Activated naive CD8-positive, alpha-beta T cell treated with anti-CD3 and anti-CD28 coated beads, Interleukin-2, amount 10 ng/mL, durations not matched to agents 7 days and 5 days (primary cell): ENCODE results near the gene CLCN1. TPM values are rescaled to one million over a fixed set of nuclear protein-coding genes. Genes with fewer than 3 reads are reported as not detected.

ENCODE experiments used
- ATAC-seq: fragments of 150-1000 bp; cut with Tn5 transposase; one replicate; pipeline ENCODE4 v1.10.0; 2021; ENCODE audit warnings: low read depth, moderate library complexity
- POLR2A ChIA-PET: fragments of 350-600 bp; sonication (Branson Sonifier 250); formaldehyde crosslinking; loops from one replicate; lab custom pipeline; 2021; ENCODE audit warnings: antibody characterized with exemption; lab: Charles Lee
- DNase-seq: peaks from one replicate; pipeline ENCODE4 v3.0.0; 2021
- H3K27ac Mint-ChIP-seq: one replicate; pipeline ENCODE4 v1.8.0; 2022; ENCODE audit warnings: mild to moderate bottlenecking, mixed read lengths
- H3K27me3 Mint-ChIP-seq: one replicate; pipeline ENCODE4 v1.8.0; 2022; ENCODE audit warnings: mild to moderate bottlenecking, moderate library complexity, mixed read lengths
- H3K36me3 Mint-ChIP-seq: one replicate; pipeline ENCODE4 v1.8.0; 2021; ENCODE audit warnings: mild to moderate bottlenecking, mixed read lengths
- H3K4me1 Mint-ChIP-seq: one replicate; pipeline ENCODE4 v1.8.0; 2021; ENCODE audit warnings: mixed read lengths
- H3K4me3 Mint-ChIP-seq: one replicate; pipeline ENCODE4 v1.8.0; 2022; ENCODE audit warnings: mild to moderate bottlenecking, moderate library complexity, mixed read lengths
- H3K9me3 Mint-ChIP-seq: one replicate; pipeline ENCODE4 v1.8.0; 2021; ENCODE audit warnings: mixed read lengths
- total RNA-seq, 2 experiments: library from RNA; stranded (reverse); gene quantifications; one replicate each; pipeline ENCODE4 v1.2.3, GENCODE V29; 2021

The CLCN1 gene
- total RNA-seq, 2 experiments from 2014 or later = 0.08 TPM; not detected in 1

DNA sequence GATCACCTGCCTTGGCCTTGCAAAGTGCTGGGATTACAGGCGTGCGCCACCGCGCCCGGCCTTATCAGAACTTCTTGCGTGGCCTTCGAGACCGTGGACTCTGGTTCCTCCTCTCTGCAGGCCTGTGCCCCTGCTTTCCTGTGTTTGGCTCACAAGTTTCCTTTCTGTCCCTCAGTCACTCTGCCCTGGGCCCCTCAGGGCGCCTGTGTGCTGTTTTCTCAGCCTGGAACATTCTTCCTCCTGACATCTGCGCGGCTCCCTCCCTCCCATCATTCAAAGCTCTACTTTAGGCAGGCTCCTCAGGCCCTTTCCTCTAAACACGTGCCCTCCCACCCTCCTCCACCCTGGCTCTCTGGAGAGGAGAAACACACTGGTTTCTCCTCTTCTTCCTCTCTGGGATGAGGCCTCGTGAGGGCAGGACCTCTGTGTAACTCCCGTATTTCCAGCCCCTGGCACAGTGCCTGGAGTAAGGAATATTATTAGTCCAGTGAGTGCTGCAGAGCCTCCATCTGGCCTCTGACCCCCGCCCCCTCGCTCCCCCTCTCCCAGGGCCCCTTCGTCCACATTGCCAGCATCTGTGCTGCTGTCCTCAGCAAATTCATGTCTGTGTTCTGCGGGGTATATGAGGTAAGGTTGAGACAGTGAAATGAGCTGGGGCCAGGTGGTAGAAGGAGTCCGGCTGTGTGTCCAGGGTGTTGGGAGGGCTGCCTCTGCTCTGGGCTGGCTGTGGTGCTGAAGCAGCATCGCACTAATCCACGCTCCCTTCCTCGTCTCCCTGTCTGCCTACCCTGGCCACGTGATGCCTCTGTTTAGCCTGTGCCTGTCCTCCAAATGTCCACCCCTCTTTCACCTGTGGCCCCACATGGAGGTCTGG lies 7.1 kb downstream of the CLCN1 start:
- POLR2A ChIA-PET = interaction anchor here (1.1 kb wide), 1 partner anchor 13 kb away, joined by 3 read pairs; no protein-coding TSS in a partner anchor
- Mint-ChIP-seq H3K27ac (no peak overlapping the region), H3K9me3 (no peaks in the 10 kb centered on the region), H3K27me3 (peaks cover 2% of the 10 kb centered on the region), H3K4me1 (peaks cover 9% of the 10 kb centered on the region), H3K36me3 (no peaks in the 10 kb centered on the region), H3K4me3 (no peak overlapping the region)
- DNase-seq (no peak), ATAC-seq (no peak)

DNA sequence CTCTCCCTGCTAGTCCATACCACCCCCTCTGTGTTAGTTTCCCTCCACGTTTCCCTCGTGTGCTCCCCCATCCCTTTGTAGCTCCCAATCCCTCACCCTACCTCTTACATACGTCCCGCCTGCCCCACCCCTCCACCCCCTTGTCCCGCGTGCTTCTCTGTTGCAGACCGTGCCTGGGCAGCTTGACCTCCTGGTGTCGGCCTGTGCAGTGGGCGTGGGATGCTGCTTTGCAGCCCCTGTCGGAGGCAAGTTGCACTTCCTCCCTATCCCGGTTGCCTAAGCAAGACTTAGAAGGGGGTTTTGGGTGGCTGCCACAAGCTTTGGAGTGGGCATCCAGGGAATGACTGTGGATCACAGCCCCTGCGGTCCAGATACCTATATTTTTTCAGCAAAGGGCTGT lies 7.7 kb downstream of the CLCN1 start:
- DNase-seq = no peak
- H3K4me3 Mint-ChIP-seq = no peak overlapping the region
- H3K9me3 Mint-ChIP-seq = no peaks in the 10 kb centered on the region
- no peak overlapping the region for H3K27ac Mint-ChIP-seq
- peaks cover 2% of the 10 kb centered on the region for H3K27me3 Mint-ChIP-seq
- ATAC-seq = no peak
- no peaks in the 10 kb centered on the region for H3K36me3 Mint-ChIP-seq
- POLR2A ChIA-PET = interaction anchor here (1.1 kb wide), 1 partner anchor 14 kb away, joined by 3 read pairs; no protein-coding TSS in a partner anchor
- H3K4me1 Mint-ChIP-seq = peaks cover 9% of the 10 kb centered on the region

DNA sequence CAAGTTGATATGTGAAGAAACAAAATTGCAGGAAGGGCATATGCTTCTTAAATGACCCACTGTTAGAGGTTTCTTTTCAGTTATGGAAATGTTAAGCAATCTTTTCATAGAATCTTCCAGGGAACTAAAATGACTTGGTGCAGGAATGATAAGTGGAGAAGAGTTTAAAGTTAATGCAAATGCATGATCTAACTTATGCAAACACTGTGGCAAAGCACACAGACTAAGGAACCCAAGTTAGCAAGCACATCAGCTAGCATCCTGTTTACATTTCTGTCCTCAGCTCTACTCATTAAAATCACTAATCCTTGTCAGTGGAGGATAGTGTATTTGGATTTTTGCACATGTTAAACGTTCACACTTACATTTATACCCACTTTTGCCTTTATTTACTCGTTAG lies 9.3 kb downstream of the CLCN1 start:
- no peak overlapping the region for H3K4me3 Mint-ChIP-seq
- H3K27ac Mint-ChIP-seq = no peak overlapping the region
- no peak for ATAC-seq
- DNase-seq = no peak
- no peaks in the 10 kb centered on the region for H3K27me3 Mint-ChIP-seq
- H3K4me1 Mint-ChIP-seq = peaks cover 9% of the 10 kb centered on the region
- H3K9me3 Mint-ChIP-seq = no peaks in the 10 kb centered on the region
- POLR2A ChIA-PET = no interaction called here
- H3K36me3 Mint-ChIP-seq = no peaks in the 10 kb centered on the region

DNA sequence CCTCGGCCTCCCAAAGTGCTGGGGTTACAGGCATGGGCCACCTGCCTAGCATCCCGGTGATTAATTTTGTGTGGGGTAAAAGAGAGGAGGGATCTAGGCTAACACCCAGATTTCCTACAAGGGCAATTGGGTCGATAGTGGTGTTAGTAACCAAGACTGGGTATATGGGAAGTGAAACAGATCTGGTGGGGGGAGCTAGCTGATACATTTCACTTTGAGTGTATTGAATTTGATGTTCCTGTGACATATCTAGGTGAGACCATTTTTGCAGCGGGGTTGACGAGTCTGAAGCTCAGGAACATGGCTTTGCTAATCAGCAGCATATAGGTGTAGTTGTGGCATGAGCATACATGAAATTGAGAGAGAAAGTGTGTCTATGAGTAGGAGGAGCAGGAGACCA lies 12.0 kb downstream of the CLCN1 start:
- H3K4me1 Mint-ChIP-seq = peaks cover 9% of the 10 kb centered on the region
- ATAC-seq = no peak
- H3K27me3 Mint-ChIP-seq = peaks cover 4% of the 10 kb centered on the region
- POLR2A ChIA-PET = interaction anchor here (0.6 kb wide), 1 partner anchor 10 kb away, joined by 3 read pairs; no protein-coding TSS in a partner anchor
- DNase-seq = no peak
- H3K27ac Mint-ChIP-seq = peak overlapping the region; percentile 19
- no peaks in the 10 kb centered on the region for H3K36me3 Mint-ChIP-seq
- H3K9me3 Mint-ChIP-seq = no peaks in the 10 kb centered on the region
- no peak overlapping the region for H3K4me3 Mint-ChIP-seq

DNA sequence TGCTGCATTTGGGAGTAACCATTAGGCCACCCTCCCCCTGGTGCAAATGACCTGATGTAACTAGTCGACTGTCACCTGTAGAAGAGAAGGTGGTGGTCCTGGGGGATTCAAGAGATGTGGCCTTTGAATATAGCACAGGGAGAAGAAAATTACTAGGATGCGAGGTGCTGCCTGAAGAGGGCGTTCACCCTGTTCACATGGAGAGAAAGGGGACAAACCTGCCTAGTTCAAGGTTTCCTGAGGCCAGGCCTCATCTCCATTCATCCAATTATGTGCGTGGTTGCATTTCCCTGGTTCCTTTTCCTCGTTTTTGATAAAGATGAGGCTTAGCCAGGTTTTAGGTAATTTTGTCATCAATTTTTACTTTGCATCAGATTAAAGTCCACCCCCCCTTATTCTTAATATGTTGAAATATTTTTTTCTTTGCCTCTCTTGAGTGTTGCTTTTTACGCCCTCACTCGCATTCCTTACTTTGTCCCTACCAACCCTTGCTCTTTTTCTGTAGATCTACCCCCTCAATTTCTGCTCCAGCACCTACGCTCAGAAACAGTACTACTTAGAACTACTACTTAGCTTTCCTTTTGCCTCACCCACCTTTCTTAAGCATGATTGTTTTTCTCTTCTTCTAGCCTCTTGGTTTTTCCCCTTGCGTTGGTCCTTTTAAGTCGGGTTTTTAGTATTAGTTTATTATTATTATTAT lies 13.7 kb downstream of the CLCN1 start:
- no peaks in the 10 kb centered on the region for H3K36me3 Mint-ChIP-seq

DNA sequence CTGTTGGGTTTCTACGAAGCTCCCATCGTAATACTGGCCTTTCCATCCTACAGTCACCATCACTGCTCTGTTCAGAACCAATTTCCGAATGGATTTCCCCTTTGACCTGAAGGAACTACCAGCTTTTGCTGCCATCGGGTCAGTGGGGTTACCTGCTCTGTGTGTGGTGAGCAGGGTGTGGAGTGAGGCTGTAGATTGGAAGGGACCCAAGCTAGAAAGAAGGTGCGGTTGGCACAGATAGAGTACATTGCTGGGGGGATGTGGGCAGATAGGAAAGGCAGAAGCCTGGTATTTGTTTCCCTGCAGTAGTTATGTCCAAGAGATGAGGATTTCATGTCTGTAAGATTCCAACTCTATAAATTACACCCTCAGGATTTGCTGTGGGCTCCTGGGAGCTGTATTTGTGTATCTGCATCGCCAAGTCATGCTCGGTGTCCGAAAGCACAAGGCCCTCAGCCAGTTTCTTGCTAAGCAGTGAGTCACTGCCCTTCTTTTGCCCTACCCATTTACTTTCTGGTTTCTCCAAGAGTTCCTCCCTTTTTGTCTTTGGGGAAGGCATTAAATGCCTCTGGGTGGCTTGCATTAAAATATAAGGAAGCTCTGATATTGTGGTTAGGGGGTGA lies 15.4 kb downstream of the CLCN1 start:
- no peak for DNase-seq
- POLR2A ChIA-PET = interaction anchor here (0.7 kb wide), 1 partner anchor 14 kb away, joined by 3 read pairs; no protein-coding TSS in a partner anchor
- Mint-ChIP-seq H3K27ac (no peak overlapping the region), H3K4me3 (no peak overlapping the region), H3K27me3 (peaks cover 13% of the 10 kb centered on the region), H3K9me3 (no peaks in the 10 kb centered on the region), H3K4me1 (no peaks in the 10 kb centered on the region), H3K36me3 (no peaks in the 10 kb centered on the region)
- ATAC-seq = no peak

More for the DNA sequence above, 13.7 kb downstream of the CLCN1 start:
- no peak for DNase-seq
- POLR2A ChIA-PET = no interaction called here
- peaks cover 6% of the 10 kb centered on the region for H3K27me3 Mint-ChIP-seq
- ATAC-seq = no peak
- no peaks in the 10 kb centered on the region for H3K9me3 Mint-ChIP-seq
- no peak overlapping the region for H3K4me3 Mint-ChIP-seq
- no peak overlapping the region for H3K27ac Mint-ChIP-seq
- H3K4me1 Mint-ChIP-seq = peaks cover 9% of the 10 kb centered on the region

DNA sequence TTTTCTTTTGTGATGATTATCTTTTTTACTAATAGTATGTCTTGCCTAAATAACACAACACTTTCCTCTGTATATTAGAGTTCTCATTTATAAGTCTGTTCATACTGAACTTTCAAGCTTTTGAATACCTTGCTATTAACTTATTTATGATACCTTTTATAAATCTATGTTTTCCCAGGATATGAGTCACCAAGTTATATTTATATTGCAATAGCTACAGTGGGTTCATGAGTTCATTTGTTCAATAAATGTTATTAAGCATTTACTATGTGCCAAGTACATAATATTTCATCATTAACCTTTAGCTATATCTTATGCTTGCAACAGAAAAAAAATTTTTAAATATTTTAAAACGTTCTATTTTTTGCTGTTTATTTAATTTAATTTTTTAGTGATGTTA lies 18.3 kb downstream of the CLCN1 start:
- no peaks in the 10 kb centered on the region for H3K9me3 Mint-ChIP-seq
- peaks cover 36% of the 10 kb centered on the region for H3K27me3 Mint-ChIP-seq
- no peak overlapping the region for H3K27ac Mint-ChIP-seq
- POLR2A ChIA-PET = no interaction called here
- no peak overlapping the region for H3K4me3 Mint-ChIP-seq
- ATAC-seq (no peak), DNase-seq (no peak)
- H3K36me3 Mint-ChIP-seq = no peaks in the 10 kb centered on the region
- peaks cover 1% of the 10 kb centered on the region for H3K4me1 Mint-ChIP-seq

DNA sequence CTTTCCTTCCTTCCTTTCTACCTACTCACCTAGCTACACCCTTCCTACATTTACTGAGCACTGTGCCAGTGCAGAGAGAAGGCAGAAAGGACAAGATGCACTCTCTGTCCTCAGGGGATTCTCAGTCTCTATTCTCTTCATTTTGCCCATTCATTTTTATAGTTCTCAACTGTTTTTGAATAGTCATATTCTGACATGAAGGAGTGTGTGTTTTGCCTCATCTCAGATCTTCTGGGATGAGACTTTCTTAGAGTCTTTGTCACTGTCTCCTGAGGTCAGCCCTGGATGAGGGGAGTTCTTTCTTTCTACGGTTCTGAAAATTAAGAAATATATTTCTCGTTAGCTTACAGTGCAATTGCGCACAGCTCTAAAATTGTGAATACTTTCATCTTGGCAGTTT lies 21.3 kb downstream of the CLCN1 start:
- no peak for ATAC-seq
- H3K4me3 Mint-ChIP-seq = no peak overlapping the region
- H3K27ac Mint-ChIP-seq = no peak overlapping the region
- peaks cover 47% of the 10 kb centered on the region for H3K27me3 Mint-ChIP-seq
- H3K4me1 Mint-ChIP-seq = peaks cover 1% of the 10 kb centered on the region
- H3K9me3 Mint-ChIP-seq = no peaks in the 10 kb centered on the region
- no peak for DNase-seq
- H3K36me3 Mint-ChIP-seq = no peaks in the 10 kb centered on the region
- POLR2A ChIA-PET = interaction anchor here (1.6 kb wide), 1 partner anchor 12 kb away, joined by 3 read pairs; no protein-coding TSS in a partner anchor

DNA sequence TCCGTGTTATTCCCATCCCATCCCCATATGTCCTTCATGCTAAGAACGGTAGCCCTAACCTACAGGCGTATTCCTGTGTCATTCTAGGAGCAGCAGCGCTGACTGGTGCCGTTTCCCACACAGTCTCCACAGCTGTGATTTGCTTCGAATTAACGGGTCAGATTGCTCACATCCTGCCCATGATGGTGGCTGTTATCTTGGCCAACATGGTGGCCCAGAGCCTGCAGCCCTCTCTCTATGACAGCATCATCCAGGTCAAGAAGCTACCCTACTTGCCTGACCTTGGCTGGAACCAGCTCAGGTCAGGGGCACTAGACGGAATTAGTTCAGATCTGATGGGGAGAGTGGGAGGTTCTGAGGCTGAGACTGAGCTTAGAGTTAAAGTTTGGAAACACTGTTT lies 25.9 kb downstream of the CLCN1 start:
- DNase-seq = no peak
- POLR2A ChIA-PET = interaction anchor here (0.8 kb wide), 1 partner anchor 78 kb away, joined by 3 read pairs; the partner anchor contains the start of gene GSTK1
- Mint-ChIP-seq H3K27me3 (peaks cover 42% of the 10 kb centered on the region), H3K36me3 (no peaks in the 10 kb centered on the region), H3K9me3 (no peaks in the 10 kb centered on the region), H3K4me1 (peaks cover 10% of the 10 kb centered on the region), H3K4me3 (no peak overlapping the region), H3K27ac (no peak overlapping the region)
- no peak for ATAC-seq

DNA sequence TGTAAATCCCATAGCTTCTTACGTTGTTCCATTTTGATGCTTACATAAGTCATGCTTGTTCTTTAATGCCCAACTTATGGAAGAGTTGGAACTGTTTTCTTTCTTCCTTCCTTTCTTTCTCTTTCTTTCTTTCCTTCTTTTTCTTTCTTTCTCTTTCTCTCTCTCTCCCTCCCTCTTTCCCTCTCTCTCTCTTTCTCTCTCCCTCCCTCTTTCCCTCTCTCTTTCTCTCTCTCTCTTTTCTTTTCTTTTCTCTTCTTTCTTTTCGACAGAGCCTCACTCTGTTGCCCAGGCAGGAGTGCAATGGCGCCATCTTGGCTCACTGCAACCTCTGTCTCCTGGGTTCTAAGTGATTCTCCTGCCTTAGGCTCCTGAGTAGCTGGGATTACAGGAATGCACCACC lies 27.7 kb downstream of the CLCN1 start:
- ATAC-seq (no peak), DNase-seq (no peak)
- Mint-ChIP-seq H3K4me3 (no peak overlapping the region), H3K4me1 (peaks cover 9% of the 10 kb centered on the region), H3K27me3 (peaks cover 36% of the 10 kb centered on the region), H3K27ac (no peak overlapping the region), H3K9me3 (no peaks in the 10 kb centered on the region), H3K36me3 (no peaks in the 10 kb centered on the region)
- POLR2A ChIA-PET = no interaction called here

DNA sequence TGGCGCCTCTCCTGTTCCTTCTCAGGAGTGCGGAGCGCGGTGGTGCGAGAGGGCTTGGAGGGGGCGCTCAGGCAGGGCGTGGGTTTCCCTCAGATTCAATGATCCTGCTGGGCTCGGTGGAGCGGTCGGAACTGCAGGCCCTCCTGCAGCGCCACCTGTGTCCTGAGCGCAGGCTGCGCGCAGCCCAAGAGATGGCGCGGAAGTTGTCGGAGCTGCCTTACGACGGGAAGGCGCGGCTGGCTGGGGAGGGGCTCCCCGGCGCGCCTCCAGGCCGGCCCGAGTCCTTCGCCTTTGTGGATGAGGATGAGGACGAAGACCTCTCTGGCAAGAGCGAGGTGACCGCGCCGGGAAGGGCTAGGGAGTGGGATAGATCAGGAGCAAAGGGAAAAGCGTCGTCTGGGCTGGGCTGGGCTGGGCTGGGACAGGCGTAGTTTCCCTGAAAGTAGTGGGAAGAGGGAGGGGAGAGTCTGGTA lies 29.6 kb downstream of the CLCN1 start:
- POLR2A ChIA-PET = interaction anchor here (0.6 to 1.5 kb wide), 5 partner anchors 14 to 57 kb away, joined by 3 to 6 read pairs (median 3); partner anchors contain the start of gene CASP2
- H3K9me3 Mint-ChIP-seq = no peaks in the 10 kb centered on the region
- H3K4me1 Mint-ChIP-seq = peaks cover 9% of the 10 kb centered on the region
- peak; percentile 100 for ATAC-seq
- H3K4me3 Mint-ChIP-seq = peak overlapping the region; percentile 73
- H3K27ac Mint-ChIP-seq = peak overlapping the region; percentile 69
- DNase-seq = peak; percentile 71
- peaks cover 36% of the 10 kb centered on the region for H3K27me3 Mint-ChIP-seq
- H3K36me3 Mint-ChIP-seq = no peaks in the 10 kb centered on the region

DNA sequence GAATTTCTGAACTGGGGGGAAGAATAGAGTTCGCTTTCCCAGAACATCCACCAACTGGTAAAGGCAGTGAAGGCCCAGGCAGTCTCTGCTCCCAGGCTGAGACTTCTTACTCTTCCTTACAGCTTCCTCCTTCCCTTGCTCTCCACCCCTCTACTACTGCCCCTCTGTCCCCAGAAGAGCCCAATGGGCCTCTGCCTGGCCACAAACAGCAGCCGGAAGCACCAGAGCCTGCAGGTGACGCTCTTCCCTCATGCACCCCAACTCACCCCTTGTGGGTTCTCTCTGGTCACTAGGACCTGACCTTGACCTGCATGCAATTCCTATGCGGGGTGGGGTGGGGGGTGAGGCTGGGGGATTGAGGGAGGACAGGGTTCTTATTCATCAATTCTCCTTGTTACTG lies 30.1 kb downstream of the CLCN1 start:
- Mint-ChIP-seq H3K36me3 (no peaks in the 10 kb centered on the region), H3K4me3 (no peak overlapping the region), H3K27ac (no peak overlapping the region), H3K27me3 (peaks cover 36% of the 10 kb centered on the region), H3K9me3 (no peaks in the 10 kb centered on the region), H3K4me1 (peaks cover 9% of the 10 kb centered on the region)
- no peak for DNase-seq
- no peak for ATAC-seq
- POLR2A ChIA-PET = interaction anchor here (0.6 to 1.5 kb wide), 5 partner anchors 15 to 58 kb away, joined by 3 to 6 read pairs (median 3); partner anchors contain the start of gene CASP2

DNA sequence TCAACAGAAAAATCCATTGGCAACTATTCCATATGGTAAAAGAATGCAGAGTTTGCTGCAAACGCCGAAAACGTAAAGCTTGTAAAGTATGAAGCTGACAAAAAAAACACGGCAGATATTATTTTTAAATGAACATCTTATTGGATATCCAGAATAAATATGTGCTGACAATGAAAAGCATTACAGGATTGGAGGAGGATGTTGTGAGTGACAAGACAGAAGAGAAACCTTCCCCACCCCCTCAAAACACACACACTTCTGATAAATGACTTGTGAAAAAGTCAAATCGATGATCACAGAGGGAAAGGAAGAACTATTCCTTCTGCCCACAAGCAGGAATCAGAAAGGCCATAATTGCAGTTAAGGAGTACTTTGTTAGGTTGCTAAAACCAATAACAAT lies 32.0 kb downstream of the CLCN1 start:
- H3K36me3 Mint-ChIP-seq = no peaks in the 10 kb centered on the region
- ATAC-seq = no peak
- H3K27me3 Mint-ChIP-seq = peaks cover 28% of the 10 kb centered on the region
- no peak for DNase-seq
- no peak overlapping the region for H3K27ac Mint-ChIP-seq
- peaks cover 9% of the 10 kb centered on the region for H3K4me1 Mint-ChIP-seq
- H3K9me3 Mint-ChIP-seq = no peaks in the 10 kb centered on the region
- H3K4me3 Mint-ChIP-seq = no peak overlapping the region
- POLR2A ChIA-PET = no interaction called here
